CMK (cell line): ENCODE results near the gene TIMP2.
A peak's percentile ranks its signal among the peaks of the same experiment; 100 is the strongest.
"Not testable (repeated sequence)": the region's sequence is repeated elsewhere in the genome, so short reads cannot be mapped to it uniquely, and the experiment has no call there.

Experiments
- DNase-seq: peaks from one replicate; pipeline ENCODE4 v3.0.0-alpha.2; 2010; ENCODE audit warnings: low read depth

Gene TIMP2

GRCh38 chr17:78929908-78930775 lies 5.0 kb upstream of the TIMP2 start:
- no peak for DNase-seq

- no peak for DNase-seq
Measured at GRCh38 chr17:78925662-78926555, 722 bp upstream of the TIMP2 start.

- DNase-seq: no peak
Measured at GRCh38 chr17:78924481-78925151, 571 bp downstream of the TIMP2 start.

- no peak for DNase-seq
Measured at GRCh38 chr17:78923660-78924453, 1.3 kb downstream of the TIMP2 start.

GRCh38 chr17:78922816-78923498 lies 2.2 kb downstream of the TIMP2 start:
- no peak for DNase-seq

- peak; percentile 32 for DNase-seq
Measured at GRCh38 chr17:78921437-78921971, 3.7 kb downstream of the TIMP2 start.

GRCh38 chr17:78920528-78920927 lies 4.7 kb downstream of the TIMP2 start:
- no peak for DNase-seq

GRCh38 chr17:78919861-78920450 lies 5.2 kb downstream of the TIMP2 start:
- no peak for DNase-seq

GRCh38 chr17:78918979-78919378 lies 6.2 kb downstream of the TIMP2 start:
- DNase-seq: no peak

GRCh38 chr17:78917451-78918275 lies 7.5 kb downstream of the TIMP2 start:
- DNase-seq: no peak

- no peak for DNase-seq
Measured at GRCh38 chr17:78915872-78916632, 9.1 kb downstream of the TIMP2 start.

GRCh38 chr17:78913115-78913514 lies 12.1 kb downstream of the TIMP2 start:
- DNase-seq: no peak

- DNase-seq: no peak
Measured at GRCh38 chr17:78912082-78912481, 13.1 kb downstream of the TIMP2 start.

- not testable (repeated sequence) for DNase-seq
Measured at GRCh38 chr17:78911543-78911942, 13.6 kb downstream of the TIMP2 start.

- no peak for DNase-seq
Measured at GRCh38 chr17:78910497-78911284, 14.5 kb downstream of the TIMP2 start.

- no peak for DNase-seq
Measured at GRCh38 chr17:78908426-78908825, 16.8 kb downstream of the TIMP2 start.

GRCh38 chr17:78905541-78905940 lies 19.6 kb downstream of the TIMP2 start:
- DNase-seq: no peak

- no peak for DNase-seq
Measured at GRCh38 chr17:78905116-78905515, 20.1 kb downstream of the TIMP2 start.
